Cardiac muscle cell (in vitro differentiated cells and primary cell): ENCODE results near the gene IVNS1ABP. TPM values are rescaled to one million over a fixed set of nuclear protein-coding genes. Genes with fewer than 3 reads are reported as not detected.

Source experiments
- DNase-seq, 2 donors: peaks; one replicate each; pipeline versions ENCODE4 v3.0.0 to v3.0.0-alpha.2; 2010 to 2017; ENCODE audit warnings: low read depth in 1 of 2, low spot score in 1 of 2
- H3K27ac ChIP-seq: fragments of 200-600 bp; sonication (generic); 2 replicates; pipeline ENCODE4 v1.5.1; 2016
- H3K27me3 ChIP-seq: fragments of 200-600 bp; sonication (generic); 2 replicates; pipeline ENCODE4 v1.6.0; 2016; ENCODE audit warnings: control low read depth
- H3K36me3 ChIP-seq: fragments of 200-600 bp; sonication (generic); 2 replicates; pipeline ENCODE4 v1.5.1; 2016; ENCODE audit warnings: control low read depth
- H3K4me1 ChIP-seq: fragments of 200-600 bp; sonication (generic); 2 replicates; pipeline ENCODE4 v1.8.1; 2017; ENCODE audit warnings: low read depth, mild to moderate bottlenecking, mixed run types
- H3K4me3 ChIP-seq: fragments of 200-600 bp; sonication (generic); 2 replicates; pipeline ENCODE4 v1.5.1; 2016; ENCODE audit warnings: mild to moderate bottlenecking
- H3K9me3 ChIP-seq: fragments of 200-600 bp; sonication (generic); 2 replicates; pipeline ENCODE4 v1.5.1; 2017; ENCODE audit warnings: low read depth, mild to moderate bottlenecking, control low read depth
- CTCF ChIP-seq: IDR thresholded peaks from 2 replicates; pipeline ENCODE4 v1.5.1; 2012; ENCODE audit warnings: low read depth, mild to moderate bottlenecking, low read length
- polyA plus RNA-seq: library from polyadenylated mRNA; unstranded; fragments of >200 nt; fragmentation: Nextera tagmentation; extraction: Ambion mirVana; gene quantifications from 2 replicates; pipeline ENCODE4 v1.2.1, GENCODE V29; 2016
- total RNA-seq: library from RNA; depleted of rRNA; stranded (reverse); fragments of >200 nt; gene quantifications from 2 replicates; pipeline ENCODE4 v1.2.3, GENCODE V29; 2016

The IVNS1ABP gene
- total and polyA plus RNA-seq, 2 experiments from 2014 or later: 48.8 to 49.6 TPM

- H3K27me3 ChIP-seq: no peaks in the 10 kb centered on the region
- no peak for TF ChIP-seq CTCF
- DNase-seq: no peak
- H3K4me1 ChIP-seq: no peaks in the 10 kb centered on the region
- H3K27ac ChIP-seq: no peak overlapping the region
- no peaks in the 10 kb centered on the region for H3K9me3 ChIP-seq
- no peak overlapping the region for H3K4me3 ChIP-seq
- no peaks in the 10 kb centered on the region for H3K36me3 ChIP-seq
Observed at GRCh38 chr1:185348985-185349384, 31.9 kb upstream of the IVNS1ABP start.

GRCh38 chr1:185348296-185348695 is 31.3 kb upstream of the IVNS1ABP start:
- Histone ChIP-seq H3K27ac (no peak overlapping the region), H3K27me3 (no peaks in the 10 kb centered on the region), H3K4me1 (no peaks in the 10 kb centered on the region), H3K4me3 (no peak overlapping the region), H3K9me3 (no peaks in the 10 kb centered on the region), H3K36me3 (no peaks in the 10 kb centered on the region)
- TF ChIP-seq CTCF: no peak
- no peak for DNase-seq

- Histone ChIP-seq H3K9me3 (no peaks in the 10 kb centered on the region), H3K27ac (no peak overlapping the region), H3K36me3 (no peaks in the 10 kb centered on the region), H3K4me1 (no peaks in the 10 kb centered on the region), H3K4me3 (no peak overlapping the region), H3K27me3 (no peaks in the 10 kb centered on the region)
- no peak for DNase-seq
- TF ChIP-seq CTCF: no peak
Observed at GRCh38 chr1:185345913-185346720, 29.1 kb upstream of the IVNS1ABP start.

- TF ChIP-seq CTCF: no peak
- H3K4me3 ChIP-seq: no peak overlapping the region
- no peaks in the 10 kb centered on the region for H3K9me3 ChIP-seq
- no peaks in the 10 kb centered on the region for H3K27me3 ChIP-seq
- no peaks in the 10 kb centered on the region for H3K36me3 ChIP-seq
- H3K4me1 ChIP-seq: no peaks in the 10 kb centered on the region
- H3K27ac ChIP-seq: no peak overlapping the region
- no peak for DNase-seq
Observed at GRCh38 chr1:185343306-185343705, 26.3 kb upstream of the IVNS1ABP start.

GRCh38 chr1:185342672-185343259 is 25.7 kb upstream of the IVNS1ABP start:
- H3K4me3 ChIP-seq: no peak overlapping the region
- H3K9me3 ChIP-seq: no peaks in the 10 kb centered on the region

More at GRCh38 chr1:185342672-185343259, 25.7 kb upstream of the IVNS1ABP start:
- no peak overlapping the region for H3K27ac ChIP-seq
- H3K4me1 ChIP-seq: no peaks in the 10 kb centered on the region
- H3K27me3 ChIP-seq: no peaks in the 10 kb centered on the region
- no peak for DNase-seq
- no peak for TF ChIP-seq CTCF
- no peaks in the 10 kb centered on the region for H3K36me3 ChIP-seq
